Activated T-helper 1 cell treated with anti-CD3 and anti-CD28 coated beads, Interleukin-2, amount 50 U/mL, for 16 hours (primary cell): ENCODE results near the gene BMPR1B.

Source experiments
- DNase-seq, 2 donors: peaks; one replicate each; pipeline ENCODE4 v3.0.0-alpha.2; 2020; ENCODE audit warnings: low read depth in 1 of 2, low spot score in 1 of 2

BMPR1B gene

DNA sequence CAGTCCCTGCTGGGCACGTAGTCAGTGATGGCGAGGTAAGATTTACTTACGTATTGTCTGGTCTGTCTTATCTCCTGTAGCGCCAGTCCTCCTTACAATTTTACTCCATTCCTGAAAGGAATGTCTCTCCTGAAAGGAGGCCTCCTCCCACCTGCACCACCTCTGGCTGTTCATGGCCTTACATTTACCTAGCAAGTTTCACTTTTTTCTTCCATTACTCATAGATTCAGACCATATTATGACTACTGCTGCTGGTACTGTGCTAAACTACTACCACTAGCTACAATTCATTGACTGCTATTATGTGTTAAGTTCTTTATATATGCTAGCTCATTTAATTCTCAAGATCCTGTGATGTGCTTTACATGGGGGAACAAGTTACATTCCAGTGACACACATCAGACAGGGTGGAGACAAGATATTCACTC is 189.9 kb downstream of the BMPR1B start:
- no peak for DNase-seq

GRCh38 chr4:94954251-94954650 is 196.5 kb downstream of the BMPR1B start:
- DNase-seq, result no peak

DNA sequence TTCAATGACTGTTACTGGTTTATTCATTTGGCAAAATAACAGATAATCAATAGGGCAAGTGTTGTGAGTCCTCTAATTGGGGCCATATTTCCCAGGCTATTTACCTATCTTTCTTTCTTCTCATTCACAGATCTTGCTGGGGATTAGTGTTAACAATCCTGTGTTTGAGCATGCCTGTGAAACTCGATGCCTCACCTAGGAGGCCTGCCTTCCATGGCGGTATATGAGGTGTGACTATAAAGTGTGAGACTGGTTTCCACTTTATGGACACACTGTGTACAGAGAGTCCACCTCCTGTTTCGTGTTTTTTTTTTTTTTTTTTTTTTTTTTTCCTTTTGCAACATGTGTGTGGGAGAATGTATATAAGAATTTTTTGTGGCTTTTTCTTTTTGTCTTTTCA is 199.3 kb downstream of the BMPR1B start:
- DNase-seq, result no peak

DNA sequence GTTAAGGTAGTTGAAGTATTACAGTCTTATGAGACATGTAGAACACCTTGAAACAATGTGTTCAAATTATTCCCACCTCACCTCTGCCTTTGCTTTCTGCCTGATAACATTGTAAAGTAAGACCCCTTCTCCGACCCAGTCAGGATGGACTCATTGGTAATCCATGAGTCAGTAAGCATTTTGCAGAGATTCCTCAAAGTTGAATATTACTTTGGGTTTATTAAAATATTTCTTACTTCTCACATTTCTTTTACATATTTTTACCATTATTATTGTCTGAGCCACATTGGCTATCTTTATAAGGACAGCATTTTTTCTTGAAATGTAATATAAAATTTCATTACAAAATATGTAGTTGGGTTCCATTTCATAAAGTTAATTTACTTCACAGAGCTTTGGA is 201.6 kb downstream of the BMPR1B start:
- no peak for DNase-seq

DNA sequence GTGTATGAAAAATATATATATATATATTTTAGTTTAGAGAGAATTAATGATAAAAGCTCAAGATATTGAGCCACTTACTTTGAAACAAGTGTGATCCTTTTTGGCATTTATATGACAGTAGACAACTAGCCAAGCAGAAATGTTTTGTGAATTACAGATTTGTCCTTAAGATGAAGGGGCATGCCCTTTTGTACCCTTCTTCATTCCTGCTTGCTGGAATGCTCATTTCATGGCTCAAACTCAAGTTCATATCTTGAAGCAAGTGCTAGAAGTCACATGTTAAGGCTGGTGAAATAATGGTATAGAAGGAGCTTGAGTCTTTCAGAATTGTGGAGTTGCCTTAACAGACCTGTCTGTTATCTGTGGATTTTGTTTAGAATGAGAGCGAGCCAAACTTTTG is 203.0 kb downstream of the BMPR1B start:
- no peak for DNase-seq

DNA sequence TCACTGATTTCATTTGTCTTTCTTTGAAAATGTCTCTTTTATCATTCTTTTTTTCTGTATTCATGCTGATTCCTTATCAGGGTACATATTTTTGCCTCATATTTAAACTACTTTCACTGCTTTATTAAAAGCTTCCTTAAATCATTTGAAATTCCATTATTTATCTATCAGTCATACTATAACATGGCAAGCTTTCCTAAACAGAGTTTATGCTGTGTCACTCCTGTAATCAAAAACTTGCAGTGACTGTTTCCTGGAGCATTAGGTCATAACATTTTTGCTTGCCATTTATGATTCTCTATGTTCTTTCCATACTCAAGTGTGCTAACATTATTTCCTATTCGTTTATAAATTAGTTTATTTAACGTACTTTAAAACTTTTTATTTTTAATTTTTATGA is 203.7 kb downstream of the BMPR1B start:
- DNase-seq, result no peak

DNA sequence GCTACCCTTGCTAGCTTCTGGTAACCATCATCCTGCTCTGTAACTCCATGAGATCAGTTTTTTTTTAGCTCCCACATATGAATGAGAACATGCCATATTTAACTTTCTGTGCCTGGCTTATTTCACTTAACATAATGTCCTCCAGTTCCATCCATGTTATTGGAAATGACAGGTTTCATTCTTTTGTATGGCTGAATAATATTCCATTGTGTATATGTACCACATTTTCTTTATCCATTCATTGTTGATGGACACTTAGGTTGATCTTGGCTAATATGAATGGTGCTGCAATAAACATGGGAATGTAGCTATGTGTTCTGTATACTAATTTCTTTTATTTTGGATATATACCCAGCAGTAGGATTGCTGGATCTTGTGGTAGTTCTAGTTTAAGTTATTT is 204.7 kb downstream of the BMPR1B start:
- no peak for DNase-seq

- no peak for DNase-seq
These were observed 208.1 kb downstream of the BMPR1B start for GRCh38 chr4:94965852-94966251.

GRCh38 chr4:94968493-94968892 is 210.7 kb downstream of the BMPR1B start:
- DNase-seq, result no peak

GRCh38 chr4:94970650-94971049 is 212.9 kb downstream of the BMPR1B start:
- no peak for DNase-seq

- no peak for DNase-seq
These were observed 217.0 kb downstream of the BMPR1B start for GRCh38 chr4:94974773-94975172.

- DNase-seq, result no peak
These were observed 218.7 kb downstream of the BMPR1B start for GRCh38 chr4:94976371-94977011.

DNA sequence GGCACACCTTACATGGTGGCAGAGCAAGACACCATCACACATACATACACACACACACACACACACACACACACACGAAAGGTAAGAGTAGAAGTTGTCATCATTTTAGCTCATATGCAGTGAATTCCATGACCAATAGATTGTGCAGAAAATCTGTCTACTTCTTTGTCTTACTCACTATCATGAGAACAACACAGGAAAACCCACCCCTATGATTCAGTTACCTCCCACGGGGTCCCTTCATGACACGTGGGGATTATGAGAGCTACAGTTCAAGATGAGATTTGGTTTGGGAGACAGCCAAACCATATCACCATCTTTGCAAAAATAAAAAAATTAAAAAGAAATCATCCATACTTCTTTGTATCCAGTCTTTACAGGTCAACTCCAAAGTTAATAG is 221.1 kb downstream of the BMPR1B start:
- no peak for DNase-seq

GRCh38 chr4:94979621-94980020 is 221.9 kb downstream of the BMPR1B start:
- DNase-seq, result no peak

DNA sequence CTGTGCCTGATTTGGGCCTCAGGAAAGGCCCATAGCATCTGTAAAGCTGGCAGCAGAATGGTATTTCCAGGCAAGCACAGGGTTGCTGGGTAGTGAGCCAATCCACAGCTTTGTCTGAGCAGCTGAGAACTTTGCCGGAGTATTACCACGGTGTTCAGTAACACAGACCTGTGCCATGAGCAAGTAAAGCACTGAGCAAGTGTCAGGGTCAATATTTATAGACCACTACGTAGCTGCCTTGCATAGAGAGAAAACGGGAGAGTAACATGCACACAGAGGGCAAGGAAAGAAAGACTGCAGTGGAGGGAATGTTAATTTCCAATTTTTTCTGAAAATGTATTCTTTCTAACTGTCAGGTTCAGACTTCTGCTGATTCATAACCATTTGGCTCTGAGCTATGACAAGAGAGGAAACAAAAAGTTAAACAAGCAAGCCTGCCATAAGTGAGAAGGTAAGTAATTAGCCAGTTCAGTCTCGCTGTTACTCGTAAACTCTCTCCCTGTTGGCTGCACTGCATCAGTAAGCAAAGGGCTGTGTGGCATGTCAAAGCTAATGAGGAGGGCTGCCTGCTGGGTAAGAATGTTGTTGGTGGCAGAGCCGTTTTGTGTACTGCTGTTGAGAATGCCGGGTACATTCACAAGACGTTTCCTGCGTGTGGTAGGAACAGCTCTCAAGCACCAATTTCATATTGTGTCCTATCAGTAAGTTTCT is 238.1 kb downstream of the BMPR1B start:
- no peak for DNase-seq

GRCh38 chr4:95000076-95000648 is 242.4 kb downstream of the BMPR1B start:
- no peak for DNase-seq

GRCh38 chr4:95004912-95005311 is 247.2 kb downstream of the BMPR1B start:
- DNase-seq, result no peak

- no peak for DNase-seq
These were observed 250.2 kb downstream of the BMPR1B start for GRCh38 chr4:95007998-95008397.

- DNase-seq, result no peak
These were observed 255.5 kb downstream of the BMPR1B start for GRCh38 chr4:95013236-95013635.

DNA sequence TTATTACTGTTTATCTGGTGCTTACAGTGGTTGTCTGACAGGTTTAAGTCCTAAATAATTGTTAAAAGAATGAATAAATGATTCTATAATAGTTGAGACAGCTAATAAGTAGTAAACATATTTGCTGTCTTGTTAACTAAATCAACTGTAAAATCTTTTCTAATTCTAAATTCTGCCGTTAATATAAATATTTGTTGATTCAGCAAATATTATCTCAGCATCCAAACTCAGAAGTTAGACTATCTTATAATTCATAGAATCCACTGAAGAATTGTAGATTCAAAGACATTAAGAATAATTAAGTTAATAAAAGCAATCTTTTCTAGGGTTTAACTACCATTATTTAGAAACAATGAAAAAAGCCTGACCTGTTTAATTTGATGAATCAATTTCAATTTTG is 256.3 kb downstream of the BMPR1B start:
- no peak for DNase-seq

DNA sequence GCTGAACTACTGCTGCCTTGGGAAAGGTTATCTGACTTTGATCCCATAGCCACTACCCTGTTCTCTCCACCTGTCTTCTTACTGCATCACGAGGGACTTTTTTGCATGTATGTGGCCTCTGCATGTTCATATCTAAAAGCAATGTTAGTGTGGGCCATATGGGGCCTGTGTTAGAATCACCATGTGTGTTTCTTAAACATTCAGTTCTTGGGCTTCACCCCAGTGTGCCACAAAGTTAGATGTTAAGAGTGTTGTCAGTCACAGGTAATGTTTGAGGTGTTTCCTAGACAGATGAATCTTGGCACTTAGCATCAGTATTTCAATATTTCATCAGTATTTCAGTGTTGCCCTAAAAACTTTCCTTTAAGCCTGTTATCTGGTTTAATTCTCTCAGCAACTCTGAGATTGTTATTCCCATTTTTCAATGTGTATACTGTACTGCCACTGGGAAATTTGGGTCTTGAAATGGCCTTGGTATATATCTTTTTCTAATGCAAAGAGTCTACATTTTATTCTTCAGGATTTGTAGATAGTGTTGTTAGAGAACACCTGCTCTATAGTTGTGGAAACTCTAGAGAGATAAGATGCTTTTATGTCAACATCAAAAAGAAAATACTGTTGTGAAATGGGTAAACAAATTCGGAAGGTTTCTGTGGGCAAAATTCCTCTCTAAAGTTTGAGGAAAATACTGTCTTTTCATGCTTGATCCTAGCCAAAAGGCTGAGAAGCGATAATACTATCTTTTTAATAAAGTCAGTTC is 259.7 kb downstream of the BMPR1B start:
- no peak for DNase-seq

DNA sequence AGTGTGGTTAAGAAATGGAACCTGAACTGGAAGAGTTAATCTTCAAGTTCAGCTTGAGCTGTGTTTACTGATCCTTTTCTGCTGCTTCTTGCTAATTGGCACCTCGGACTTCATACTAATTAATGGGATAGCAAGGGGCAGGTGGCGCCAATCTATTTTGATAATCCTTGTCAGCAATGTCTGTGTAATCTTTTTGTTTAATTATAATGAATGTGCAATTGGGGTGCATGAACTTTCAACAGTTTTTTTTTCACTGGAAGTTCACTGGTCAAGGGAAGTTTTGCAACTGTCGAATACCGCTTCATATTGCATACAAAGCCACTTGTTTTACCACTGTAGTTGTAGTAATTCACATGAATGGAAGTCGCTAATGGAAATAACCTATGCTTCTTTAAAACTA is 261.0 kb downstream of the BMPR1B start:
- DNase-seq, result no peak
